HepG2 (cell line): ENCODE measurements around the gene CEP128. TPM values are rescaled to one million over a fixed set of nuclear protein-coding genes. Genes with fewer than 3 reads are reported as not detected.
A peak's percentile ranks its signal among the peaks of the same experiment; 100 is the strongest.

Source experiments
- ATAC-seq: fragments of 200-7000 bp; cut with Tn5 transposase; 3 replicates; pipeline ENCODE4 v1.9.1; 2020; ENCODE audit warnings: mild to moderate bottlenecking, moderate library complexity
- BruUV-seq: library from RNA; stranded (reverse); fragments of 400-500 nt; replicated peaks from 2 replicates; lab custom pipeline; 2021; lab: Mats Ljungman, UMichigan
- CTCF ChIA-PET: fragments of 300-600 bp; formaldehyde crosslinking; extraction: SDS; loops from one replicate; lab custom pipeline; 2021; ENCODE audit warnings: low total read pairs, inconsistent platforms, low intra/inter-chr PET ratio; lab: Yijun Ruan, JAX
- POLR2A ChIA-PET: fragments of 350-600 bp; sonication (Branson Sonifier 250); formaldehyde crosslinking; loops from one replicate; lab custom pipeline; 2020; ENCODE audit warnings: antibody characterized with exemption, inconsistent platforms; lab: Yijun Ruan, JAX
- DNase-seq: peaks from one replicate; pipeline ENCODE4 v3.0.0-alpha.2; 2015; ENCODE audit warnings: low spot score
- FAIRE-seq: peaks from 3 replicates; lab custom pipeline; 2011; peaks lifted over from hg19 to GRCh38; lab: Jason Lieb, UNC
- H2AFZ ChIP-seq: one replicate; pipeline ENCODE4 v1.6.1; 2011; ENCODE audit warnings: low read length, inconsistent platforms
- H3K27ac ChIP-seq: fragments of 300-600 bp; 3 replicates; pipeline ENCODE4 v1.8.0; 2011; ENCODE audit warnings: mixed run types, mild to moderate bottlenecking, mixed read lengths, low read length, inconsistent platforms; ENCODE audit not compliant: insufficient read depth; ENCODE audit errors: extremely low read length
- H3K27me3 ChIP-seq, 2 experiments: fragments of 200-600 bp in 1 of 2; 2 replicates in 1 of 2; 3 replicates in 1 of 2; pipeline versions ENCODE4 v1.6.0 to v1.8.0; 2011; ENCODE audit warnings: low read length in 2 of 2, mild to moderate bottlenecking in 2 of 2, moderate library complexity in 2 of 2, inconsistent platforms in 1 of 2; ENCODE audit not compliant: insufficient read depth in 2 of 2, control insufficient read depth in 1 of 2
- H3K36me3 ChIP-seq, 2 experiments: fragments of 200-600 bp in 1 of 2; replicated peaks in 1 of 2; 2 replicates in 1 of 2; 3 replicates in 1 of 2; pipeline versions ENCODE4 v1.5.1 to v1.8.0; 2011; ENCODE audit warnings: low read length in 2 of 2, inconsistent platforms in 1 of 2; ENCODE audit not compliant: insufficient read depth in 2 of 2, control insufficient read depth in 1 of 2
- H3K4me1 ChIP-seq: 2 replicates; pipeline ENCODE4 v1.5.1; 2012; ENCODE audit warnings: low read length, inconsistent platforms; ENCODE audit not compliant: insufficient read depth
- H3K4me2 ChIP-seq: 2 replicates; pipeline ENCODE4 v1.6.0; 2011; ENCODE audit warnings: low read depth, low read length, inconsistent platforms
- H3K4me3 ChIP-seq, 3 experiments: fragments of 200-600 bp in 1 of 3; sonication (generic), shearing (Covaris generic) in 1 of 3; replicated peaks in 1 of 3; 2 replicates each; pipeline ENCODE4 v1.5.1; 2011 to 2016; ENCODE audit warnings: low read length in 3 of 3, inconsistent platforms in 2 of 3, low read depth in 2 of 3, mild to moderate bottlenecking in 2 of 3, control low read depth in 1 of 3, mixed read lengths in 1 of 3; ENCODE audit not compliant: insufficient read depth in 1 of 3
- H3K79me2 ChIP-seq: one replicate; pipeline ENCODE4 v1.6.1; 2011; ENCODE audit warnings: low read length, inconsistent platforms; ENCODE audit not compliant: insufficient read depth
- H3K9ac ChIP-seq: 2 replicates; pipeline ENCODE4 v1.6.0; 2011; ENCODE audit warnings: mild to moderate bottlenecking, low read depth, low read length, inconsistent platforms; ENCODE audit not compliant: insufficient read depth
- H3K9me3 ChIP-seq: 2 replicates; pipeline ENCODE4 v1.5.1; 2012; ENCODE audit warnings: mild to moderate bottlenecking, low read length
- H4K20me1 ChIP-seq: 2 replicates; pipeline ENCODE4 v1.6.0; 2011; ENCODE audit warnings: inconsistent platforms, mild to moderate bottlenecking, low read length, moderate library complexity; ENCODE audit not compliant: insufficient read depth
- MAFF ChIP-seq: IDR thresholded peaks from 2 replicates; pipeline ENCODE4 v1.6.1; 2011; ENCODE audit warnings: low read depth, low read length, improper control_type of control experiment
- MAFK ChIP-seq, 2 experiments: IDR thresholded peaks in 1 of 2; conservative IDR thresholded peaks in 1 of 2; 2 replicates each; pipeline ENCODE4 v1.6.1; 2011; ENCODE audit warnings: improper control_type of control experiment in 2 of 2, low read length in 2 of 2
- PBX2 ChIP-seq: IDR thresholded peaks from 2 replicates; pipeline ENCODE4 v1.6.1; 2016; ENCODE audit warnings: control low read depth
- PRPF4 ChIP-seq: fragments of 200-400 bp; formaldehyde crosslinking; IDR thresholded peaks from 2 replicates; pipeline ENCODE4 v1.6.1; 2016; ENCODE audit warnings: low read length, low read depth; ENCODE audit not compliant: poor library complexity, severe bottlenecking
- ZNF33B ChIP-seq: sonication (generic); formaldehyde crosslinking; IDR thresholded peaks from 2 replicates; pipeline ENCODE4 v1.5.1; 2020; ENCODE audit warnings: mild to moderate bottlenecking, missing genetic modification reagents
- ZNF446 ChIP-seq: sonication (generic); formaldehyde crosslinking; IDR thresholded peaks from 2 replicates; pipeline ENCODE4 v1.5.0; 2020; ENCODE audit warnings: mild to moderate bottlenecking, missing genetic modification reagents
- ZNF615 ChIP-seq: sonication (generic); formaldehyde crosslinking; IDR thresholded peaks from 2 replicates; pipeline ENCODE4 v1.5.0; 2020; ENCODE audit warnings: mild to moderate bottlenecking, missing genetic modification reagents, borderline replicate concordance
- WGBS: methylation state at CpG from one replicate; pipeline ENCODE4 v1.1.6; 2017; ENCODE audit warnings: low lambda C conversion rate; 5-methylcytosine and 5-hydroxymethylcytosine counted together
- in situ Hi-C: cut with HindIII; loops from 2 replicates; pipeline ENCODE4 v1.10.0; 2017; ENCODE audit warnings: low pct_unique_long_range_greater_than_20kb; ENCODE audit not compliant: extremely low pct_ligation_motif_present
- intact Hi-C: fragments of 100-400 bp; cut with micrococcal nuclease; formaldehyde crosslinking; loops from one replicate; pipeline ENCODE4 v1.10.0; 2022; ENCODE audit not compliant: unreplicated experiment
- polyA plus RNA-seq, 8 experiments: library from polyadenylated mRNA; depleted of rRNA in 3 of 8; stranded (reverse) in 7 of 8; unstranded in 1 of 8; fragments of >200 nt; fragmentation: Illumina TruSeq in 4 of 8; extraction: Trizol in 4 of 8; gene quantifications; 2 replicates each; pipeline versions ENCODE4 v1.2.1 to v1.2.3, GENCODE V29; 2011 to 2016; ENCODE audit warnings: low read depth in 4 of 8, missing spikeins in 1 of 8, mixed read lengths in 1 of 8; ENCODE audit not compliant: insufficient read depth in 1 of 8
- total RNA-seq, 5 experiments: library from RNA; depleted of rRNA; stranded (reverse); fragments of >200 nt; fragmentation: Illumina TruSeq; extraction: Trizol; gene quantifications; 2 replicates each; pipeline ENCODE4 v1.2.3, GENCODE V29; 2016; ENCODE audit warnings: low read depth in 1 of 5

CEP128 gene
- total and polyA plus RNA-seq, 2 of the 13 experiments (the other 11 are each of a cell fraction or from before 2014, with no cell fraction given) = 1.3 to 7.5 TPM

- ATAC-seq (no peak), DNase-seq (no peak), FAIRE-seq (no peak)
- no peak overlapping the region for H3K4me2 ChIP-seq
- intact Hi-C loops (no loop called here), in situ Hi-C loops (no loop called here)
- H3K4me1 ChIP-seq = no peaks in the 10 kb centered on the region
- no peaks in the 10 kb centered on the region for H3K27me3 ChIP-seq
- H3K9me3 ChIP-seq = no peaks in the 10 kb centered on the region
- H3K4me3 ChIP-seq = no peak overlapping the region
- TF ChIP-seq ZNF446 (CRISPR knock-in tag) (no peak), ZNF33B (CRISPR knock-in tag) (no peak), ZNF615 (no peak)
- no TSS peak for BruUV-seq
- no peaks in the 10 kb centered on the region for H4K20me1 ChIP-seq
- no peak overlapping the region for H2AFZ ChIP-seq
- no peaks in the 10 kb centered on the region for H3K79me2 ChIP-seq
- no peaks in the 10 kb centered on the region for H3K36me3 ChIP-seq
- no peak overlapping the region for H3K9ac ChIP-seq
- WGBS = 100% methylated on average over 1 of the region's 1 CpG
- ChIA-PET POLR2A (no interaction called here), CTCF (no interaction called here)
- no peak overlapping the region for H3K27ac ChIP-seq
Observed at GRCh38 chr14:80764496-80764895, 177.0 kb downstream of the CEP128 start.

- WGBS = 88% methylated on average over 3 of the region's 3 CpGs
- H3K27ac ChIP-seq = no peak overlapping the region
- intact Hi-C loops (no loop called here), in situ Hi-C loops (no loop called here)
- POLR2A ChIA-PET = no interaction called here
- H3K4me3 ChIP-seq = no peak overlapping the region
- no peaks in the 10 kb centered on the region for H4K20me1 ChIP-seq
- DNase-seq (no peak), FAIRE-seq (no peak), ATAC-seq (no peak)
- no peaks in the 10 kb centered on the region for H3K27me3 ChIP-seq
- no TSS peak for BruUV-seq
- H3K4me2 ChIP-seq = no peak overlapping the region
- no peak overlapping the region for H3K9ac ChIP-seq
- no peaks in the 10 kb centered on the region for H3K9me3 ChIP-seq
- H3K36me3 ChIP-seq = no peaks in the 10 kb centered on the region
- TF ChIP-seq MAFF = peak; percentile 50; the same call in 1 of the 2 replicates
- TF ChIP-seq MAFK (conservative IDR thresholded peaks at IDR 0.05 in 1 of 2, IDR thresholded peaks at IDR 0.05 in 1 of 2; ENCODE audit: low read length in 2 of 2) = peak; percentile 36 to 56; a peak in 3 of 4 replicates
- no peak for TF ChIP-seq PBX2 (CRISPR knock-in tag)
- no peak for TF ChIP-seq PRPF4
- TF ChIP-seq, all 625 proteins: peak for 2
- no peaks in the 10 kb centered on the region for H3K79me2 ChIP-seq
- H2AFZ ChIP-seq = no peak overlapping the region
- H3K4me1 ChIP-seq = no peaks in the 10 kb centered on the region
- CTCF ChIA-PET = no interaction called here
Observed at GRCh38 chr14:80762641-80763228, 178.8 kb downstream of the CEP128 start.
